ENCODE measurements around the gene RGS9.
"Not testable (repeated sequence)": the region's sequence is repeated elsewhere in the genome, so short reads cannot be mapped to it uniquely, and the experiment has no call there.

Gene RGS9

DNA sequence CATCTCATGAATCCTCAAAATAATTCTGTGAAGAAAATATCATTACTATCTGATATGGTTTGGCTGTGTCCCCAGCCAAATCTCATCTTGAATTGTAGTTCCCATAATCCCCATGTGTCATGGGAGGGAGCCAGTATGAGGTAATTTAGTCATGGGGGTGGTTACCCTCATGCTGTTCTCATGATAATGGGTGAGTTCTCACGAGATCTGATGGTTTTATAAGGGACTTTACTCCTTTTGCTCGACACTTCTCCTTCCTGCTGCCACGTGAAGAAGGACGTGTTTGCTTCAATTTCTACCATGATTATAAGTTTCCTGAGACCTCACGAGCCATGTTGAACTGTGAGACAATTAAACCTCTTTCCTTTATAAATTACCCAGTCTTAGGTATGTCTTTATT lies 20.7 kb upstream of the RGS9 start:
- DNase-seq: not testable (repeated sequence)

DNA sequence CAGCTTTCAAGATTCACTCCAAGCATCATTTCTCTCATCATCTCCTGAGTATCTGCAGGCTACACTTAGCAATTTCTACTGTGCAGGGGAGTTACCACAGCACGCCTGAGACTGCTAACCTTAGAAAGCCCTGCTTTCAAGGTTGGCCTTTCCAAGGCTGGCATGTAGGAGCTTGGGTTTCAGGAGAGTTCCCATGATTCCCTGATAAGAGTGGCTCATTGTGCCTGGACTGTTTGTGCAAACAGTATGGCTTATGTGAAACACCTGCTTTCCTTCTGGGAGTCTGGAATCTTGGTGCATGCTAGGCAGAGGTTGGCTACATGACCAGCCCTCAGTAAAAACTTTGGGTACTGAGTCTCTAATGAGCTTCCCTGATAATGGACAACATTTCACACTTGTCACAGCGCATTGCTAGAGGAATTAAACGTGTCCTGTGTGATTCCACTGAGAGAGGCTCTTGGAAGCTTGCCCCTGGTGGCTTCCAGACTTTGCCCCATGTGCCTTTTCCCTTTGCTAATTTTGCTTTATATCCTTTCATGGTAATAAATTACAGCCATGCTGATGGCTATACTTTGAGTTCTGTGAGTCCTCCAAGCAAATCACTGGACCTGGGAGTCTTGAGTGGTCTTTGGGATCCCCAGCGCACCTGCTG lies 19.7 kb upstream of the RGS9 start:
- DNase-seq: no peak

DNA sequence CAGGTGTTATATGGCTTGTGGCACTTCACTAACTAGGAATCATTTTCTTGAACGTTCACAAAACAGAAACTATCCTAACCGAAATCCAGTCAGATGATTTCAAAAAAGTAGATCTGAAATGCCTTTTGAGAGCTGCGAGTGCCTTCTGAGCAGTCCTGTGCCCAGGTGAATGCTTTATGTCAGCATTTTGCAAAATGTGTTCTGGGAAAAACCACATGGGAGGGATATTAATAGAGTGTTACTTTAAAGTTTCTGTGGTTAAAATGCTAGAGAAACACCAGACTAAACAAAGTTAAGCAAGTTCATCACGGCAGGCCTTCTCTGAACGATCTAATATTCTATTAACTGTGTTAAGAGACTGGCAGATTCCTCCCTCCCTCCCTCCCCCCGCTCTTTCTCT lies 15.8 kb upstream of the RGS9 start:
- DNase-seq: no peak

DNA sequence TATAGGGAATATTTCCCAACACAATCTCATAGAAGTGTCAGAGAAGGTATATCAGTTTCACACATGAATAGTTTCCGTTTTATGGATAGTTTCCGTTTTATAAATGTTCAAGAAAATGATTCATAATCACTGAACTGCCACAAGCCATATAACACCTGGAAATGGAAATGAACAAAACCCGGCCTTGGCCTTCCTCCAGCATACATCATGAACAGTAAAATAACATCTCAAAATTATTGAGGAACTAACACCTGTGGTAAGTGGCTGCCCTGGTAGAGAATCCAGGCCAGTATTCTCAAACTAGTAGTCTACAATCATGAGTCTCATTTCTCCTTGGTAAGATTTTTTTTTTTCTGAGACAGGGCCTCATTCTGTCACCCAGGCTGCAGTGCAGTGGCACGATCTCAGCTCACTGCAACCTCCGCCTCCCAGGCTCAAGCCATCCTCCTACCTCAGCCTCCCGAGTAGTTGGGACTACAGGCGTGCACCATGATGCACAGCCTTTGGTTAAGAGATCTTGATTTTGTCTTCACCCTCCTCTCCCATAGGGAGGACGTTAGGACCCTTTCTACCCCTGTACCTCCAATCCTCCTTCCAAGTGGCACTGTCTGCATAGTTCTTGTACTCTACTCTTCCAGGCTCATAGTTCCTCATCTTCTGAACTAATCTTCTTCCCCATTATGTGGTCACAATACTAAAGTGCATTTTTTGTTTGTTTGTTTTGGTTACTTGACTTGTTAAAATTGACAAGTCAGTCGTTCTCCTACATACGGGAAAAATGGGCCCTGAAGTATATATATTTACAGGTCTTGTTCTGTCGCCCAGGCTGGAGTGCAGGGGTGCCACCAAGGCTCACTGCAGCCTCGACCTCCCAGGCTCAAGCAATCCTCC lies 15.0 kb upstream of the RGS9 start:
- no peak for DNase-seq

DNA sequence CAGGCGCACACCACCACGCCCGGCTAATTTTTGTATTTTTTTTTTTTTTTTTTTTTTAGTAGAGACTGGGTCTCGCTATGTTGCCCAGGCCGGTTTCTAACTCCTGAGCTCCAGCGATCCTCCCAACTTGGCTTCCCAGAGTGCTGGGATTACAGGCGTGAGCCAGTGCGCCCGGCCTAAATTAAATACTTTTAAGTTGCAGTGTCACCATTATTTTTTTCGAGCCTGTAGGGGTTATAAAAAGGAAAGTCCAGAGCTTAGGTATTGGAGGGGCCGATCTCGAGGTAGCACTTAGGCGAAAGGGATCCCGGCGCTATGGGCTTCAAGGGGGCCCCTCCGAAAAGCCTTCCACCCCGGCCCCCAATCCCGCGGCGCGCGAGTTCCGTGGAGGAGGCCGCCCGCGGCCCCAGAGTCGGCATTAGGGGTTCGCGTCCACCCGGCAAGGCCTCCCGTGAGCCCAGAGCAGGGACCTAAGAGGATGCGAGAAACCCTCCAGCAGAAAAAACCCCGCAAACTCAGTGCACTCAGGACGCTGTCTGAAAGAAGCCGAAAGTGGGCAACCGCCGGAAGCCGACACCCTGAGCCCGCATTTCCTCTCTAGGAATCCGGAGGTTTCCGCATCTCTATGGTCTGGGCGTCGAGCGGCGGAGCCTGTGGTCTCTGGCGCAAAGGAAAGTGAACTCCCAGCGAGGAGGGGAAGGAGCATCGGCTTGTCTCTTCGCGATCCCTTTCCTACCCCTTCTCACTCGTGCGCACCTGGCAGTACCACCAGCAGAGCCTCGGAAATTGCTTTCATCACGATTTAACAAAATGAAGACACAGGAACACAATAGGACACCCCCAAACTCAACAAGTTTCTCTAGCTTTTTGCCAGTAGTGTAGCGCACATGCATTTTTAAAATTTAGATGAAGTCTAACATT lies 14.1 kb upstream of the RGS9 start:
- peak; percentile 81 for DNase-seq

DNA sequence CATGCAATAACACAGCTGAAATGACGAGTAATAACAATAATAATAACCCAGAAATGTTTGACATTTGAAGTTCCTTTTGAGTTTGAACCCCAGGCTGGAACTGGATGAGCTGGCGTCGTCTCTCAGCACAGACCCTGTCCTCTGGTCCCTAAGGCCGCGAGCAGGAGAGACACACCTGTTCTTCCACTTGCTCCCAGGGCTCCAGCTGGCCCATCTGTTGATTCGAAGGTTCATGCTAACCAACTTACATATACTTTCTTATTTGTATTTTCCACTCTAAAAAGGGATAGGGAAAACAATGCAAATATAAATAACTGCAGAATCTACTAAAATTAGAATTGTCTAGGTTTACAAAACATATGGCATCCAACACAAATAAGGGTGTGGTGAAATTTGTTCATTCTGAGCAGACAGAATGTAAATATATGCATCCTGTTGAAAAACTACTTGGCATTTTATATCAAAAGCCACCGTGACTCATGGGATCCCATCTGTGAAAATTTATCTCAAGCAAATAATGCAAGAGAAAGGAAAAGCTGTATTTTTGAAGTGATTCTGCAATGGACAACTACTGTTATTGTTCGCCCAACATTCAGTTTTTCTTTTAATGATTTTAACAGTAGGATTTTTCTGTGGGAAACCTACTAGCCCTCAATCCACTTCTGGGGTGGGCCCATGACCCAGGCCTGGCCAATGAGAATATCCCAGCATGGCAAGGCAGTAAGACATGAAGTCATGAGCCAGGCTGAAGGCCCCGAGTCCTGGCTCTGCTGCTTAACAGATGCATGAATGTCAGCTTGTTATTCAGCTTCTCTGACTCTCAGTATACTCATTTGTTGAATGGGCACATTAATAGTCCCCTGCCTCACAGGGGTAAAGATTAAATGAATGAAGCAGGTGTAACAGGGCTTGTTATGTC lies 13.2 kb upstream of the RGS9 start:
- no peak for DNase-seq

DNA sequence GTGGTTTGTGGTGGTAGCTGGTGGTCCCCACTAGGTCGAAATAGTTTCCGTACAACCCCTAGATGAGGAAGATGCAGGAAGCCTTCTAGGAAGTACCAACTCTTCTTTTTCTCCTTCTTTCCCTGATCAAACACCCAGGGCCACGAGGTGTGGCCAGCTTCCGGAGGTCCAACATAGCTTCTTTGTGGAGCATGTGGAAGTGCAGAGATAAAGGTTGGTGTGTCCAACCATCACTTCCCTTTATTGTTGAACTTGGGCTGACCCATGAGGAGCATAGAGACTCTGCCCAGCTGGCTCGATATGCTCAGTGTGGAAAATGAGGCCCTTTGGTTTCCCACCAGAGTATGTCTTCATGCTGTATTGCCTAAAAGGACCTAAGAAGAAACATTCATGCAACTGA lies 6.3 kb upstream of the RGS9 start:
- no peak for DNase-seq

DNA sequence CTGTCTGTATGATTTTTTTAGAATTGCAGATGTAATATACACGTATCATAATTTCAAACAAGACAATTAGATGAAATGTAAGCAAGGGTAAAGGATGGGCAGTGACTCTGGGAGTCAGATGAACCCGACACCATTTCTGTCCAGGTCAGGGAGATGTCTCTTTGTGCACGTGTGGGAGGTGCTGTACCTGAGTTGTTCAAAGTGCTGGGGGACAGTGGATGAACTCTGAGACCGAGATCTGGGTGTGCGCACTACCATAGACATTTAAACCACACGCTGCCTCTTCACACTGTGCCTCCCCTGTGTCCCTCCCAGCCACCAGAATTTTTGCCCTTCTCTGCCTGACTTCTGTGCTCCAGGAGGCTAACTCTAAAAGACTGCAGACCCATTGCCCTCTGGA lies 5.9 kb upstream of the RGS9 start:
- no peak for DNase-seq

DNA sequence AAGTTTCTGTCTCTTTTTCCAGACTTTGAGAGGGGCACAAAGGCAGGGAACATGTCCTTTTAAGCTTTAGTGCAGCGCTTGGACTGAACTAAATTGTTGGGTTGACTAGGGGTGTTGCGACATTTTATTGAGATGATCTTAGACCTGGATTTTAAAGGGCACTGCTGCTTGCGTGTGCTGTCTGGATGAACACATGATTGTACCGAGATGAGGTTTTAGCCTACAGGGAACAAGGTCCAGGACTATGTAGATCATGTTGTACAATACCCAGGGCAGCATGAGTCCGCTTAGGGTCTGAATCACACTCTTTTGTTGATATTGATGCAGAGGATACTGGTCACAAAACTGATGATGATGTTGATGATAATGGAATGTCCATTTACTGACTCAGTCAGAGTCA lies 5.2 kb upstream of the RGS9 start:
- DNase-seq: peak; percentile 79

DNA sequence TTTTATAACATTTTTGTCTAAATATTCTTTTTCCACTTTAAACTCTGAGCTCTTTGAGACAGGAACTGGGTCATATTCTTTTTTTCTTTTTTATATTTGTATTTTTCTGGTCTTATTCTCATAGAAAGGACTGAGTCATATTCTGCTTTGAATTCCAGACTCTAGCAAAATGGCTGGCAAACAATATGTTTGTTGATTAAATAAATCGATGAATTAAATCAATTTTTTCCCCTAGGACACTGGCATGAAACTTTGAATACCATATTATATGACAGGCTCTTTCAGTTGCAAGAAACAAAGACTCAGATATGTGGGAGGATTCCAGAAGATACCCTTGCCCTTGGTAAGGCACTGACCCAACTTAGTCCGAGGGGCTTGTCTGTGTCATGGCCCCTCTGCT lies 3.1 kb upstream of the RGS9 start:
- no peak for DNase-seq

DNA sequence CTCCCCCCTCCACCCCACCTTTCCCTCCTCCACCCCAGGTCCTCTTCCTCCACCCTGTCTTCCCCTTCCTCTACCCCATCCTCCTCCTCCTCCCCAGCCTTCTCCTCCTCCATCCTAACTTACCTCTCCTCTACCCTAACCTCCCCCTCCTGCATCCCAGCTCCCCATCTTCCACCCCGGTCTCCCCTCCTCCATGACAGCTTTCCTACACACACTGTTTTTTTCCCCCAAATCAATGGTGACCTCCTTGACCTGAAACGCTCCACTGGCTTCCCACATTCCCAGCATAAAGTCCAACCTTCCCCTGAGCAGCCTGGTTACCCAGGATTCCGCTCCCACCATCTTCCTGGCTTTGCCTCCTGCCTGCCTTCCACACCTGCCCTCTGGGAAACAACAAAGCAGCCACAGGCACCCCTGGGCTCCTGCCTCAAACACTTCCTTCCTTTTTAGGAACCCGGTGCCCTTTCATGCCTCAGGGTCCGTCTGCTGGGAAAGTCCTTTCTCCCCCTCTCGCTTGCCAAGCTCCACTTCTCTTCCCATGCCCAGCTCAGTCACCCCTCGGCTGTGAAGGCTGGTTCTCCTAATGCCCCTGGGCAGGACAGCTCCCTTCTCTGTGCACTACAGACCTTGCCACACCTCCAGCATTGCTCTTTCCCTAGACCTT lies 2.1 kb downstream of the RGS9 start:
- DNase-seq: no peak

DNA sequence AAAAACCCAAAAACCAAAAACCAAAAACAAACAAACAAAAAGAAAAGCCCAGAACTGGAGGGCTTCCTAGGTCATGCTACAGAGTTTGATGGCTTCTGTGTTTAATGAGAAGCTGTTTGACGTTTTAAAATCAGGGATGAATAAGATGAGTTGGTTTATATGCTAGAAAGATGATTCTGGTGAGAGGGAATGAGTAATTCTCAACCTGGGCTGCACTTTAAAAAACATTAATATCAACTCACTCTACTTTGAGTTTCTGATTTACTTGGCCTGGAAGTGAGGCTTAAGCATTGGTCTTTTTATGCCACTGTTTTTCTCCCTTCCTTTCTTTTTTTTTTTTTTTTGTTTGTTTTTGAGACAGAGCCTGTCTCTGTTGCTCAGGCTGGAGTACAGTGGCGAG lies 5.1 kb downstream of the RGS9 start:
- DNase-seq: no peak

DNA sequence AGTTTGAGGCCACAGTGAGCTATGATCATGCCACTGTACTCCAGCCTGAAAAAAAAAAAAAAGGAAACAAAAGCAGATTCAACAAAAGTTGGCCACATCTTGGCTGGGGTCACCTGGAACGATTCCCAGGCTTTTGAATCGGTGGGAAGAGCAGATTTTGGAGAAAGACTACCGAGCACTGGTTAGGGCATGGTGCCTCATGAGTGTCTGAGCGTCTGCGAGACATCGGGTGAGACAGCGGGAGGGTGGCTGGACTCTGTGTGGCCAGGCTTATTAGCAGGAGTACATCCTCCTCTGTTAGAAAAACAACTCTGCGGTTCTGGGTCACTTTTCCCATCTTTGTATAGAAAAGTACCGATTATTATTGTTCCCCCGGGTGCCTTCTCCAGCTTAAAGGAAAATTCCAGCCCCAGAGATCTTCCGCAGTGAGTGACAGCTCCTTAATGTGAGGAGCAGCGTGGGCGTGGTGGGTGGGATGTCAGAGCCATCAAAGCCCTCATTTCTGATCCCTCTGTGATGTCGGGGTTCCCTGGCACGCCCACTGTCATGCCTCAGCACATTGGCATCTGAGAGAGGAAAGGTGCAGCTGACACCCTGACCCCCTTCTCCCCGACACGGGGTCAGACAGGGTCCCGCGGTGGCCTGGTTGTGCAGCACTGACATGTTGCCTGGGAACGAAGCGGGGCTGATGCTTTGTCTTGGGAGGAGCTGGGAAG lies 6.9 kb downstream of the RGS9 start:
- no peak for DNase-seq

DNA sequence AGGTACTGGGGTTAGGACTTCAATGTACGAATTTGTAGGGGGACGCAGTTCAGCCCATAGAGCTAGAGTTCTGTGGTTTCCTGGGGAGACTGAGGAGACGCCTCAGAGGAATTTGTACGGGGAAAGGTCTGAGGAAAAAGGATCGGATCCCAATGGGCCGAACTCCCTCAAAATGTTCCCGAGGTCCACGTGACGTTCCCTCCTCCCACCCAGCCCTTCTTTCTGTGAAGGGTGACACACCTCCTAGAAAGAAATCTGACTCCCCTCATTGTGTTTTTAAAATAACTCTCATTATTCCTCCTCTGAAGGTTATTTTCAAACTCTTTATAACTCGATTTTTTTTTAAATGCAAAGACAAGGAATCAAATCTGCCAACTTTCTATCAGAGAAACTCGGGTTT lies 8.6 kb downstream of the RGS9 start:
- no peak for DNase-seq

DNA sequence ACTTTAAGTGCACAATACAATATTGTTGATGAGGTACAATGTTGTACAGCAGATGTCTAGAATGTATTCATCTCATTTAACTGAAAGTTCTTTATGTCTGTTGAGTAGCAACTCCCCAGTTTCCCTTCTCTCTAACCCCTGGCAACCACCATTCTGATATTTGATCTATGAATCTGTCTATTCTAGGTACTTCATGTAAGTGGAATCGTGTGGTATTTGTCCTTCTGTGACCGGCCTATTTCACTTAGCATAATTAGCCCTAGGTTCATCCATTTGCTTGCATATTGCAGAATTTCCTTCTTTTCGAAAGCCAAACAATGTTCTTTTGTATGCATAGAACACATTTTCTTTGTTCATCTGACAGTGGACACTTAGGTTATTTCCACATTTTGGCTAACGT lies 10.8 kb downstream of the RGS9 start:
- no peak for DNase-seq

DNA sequence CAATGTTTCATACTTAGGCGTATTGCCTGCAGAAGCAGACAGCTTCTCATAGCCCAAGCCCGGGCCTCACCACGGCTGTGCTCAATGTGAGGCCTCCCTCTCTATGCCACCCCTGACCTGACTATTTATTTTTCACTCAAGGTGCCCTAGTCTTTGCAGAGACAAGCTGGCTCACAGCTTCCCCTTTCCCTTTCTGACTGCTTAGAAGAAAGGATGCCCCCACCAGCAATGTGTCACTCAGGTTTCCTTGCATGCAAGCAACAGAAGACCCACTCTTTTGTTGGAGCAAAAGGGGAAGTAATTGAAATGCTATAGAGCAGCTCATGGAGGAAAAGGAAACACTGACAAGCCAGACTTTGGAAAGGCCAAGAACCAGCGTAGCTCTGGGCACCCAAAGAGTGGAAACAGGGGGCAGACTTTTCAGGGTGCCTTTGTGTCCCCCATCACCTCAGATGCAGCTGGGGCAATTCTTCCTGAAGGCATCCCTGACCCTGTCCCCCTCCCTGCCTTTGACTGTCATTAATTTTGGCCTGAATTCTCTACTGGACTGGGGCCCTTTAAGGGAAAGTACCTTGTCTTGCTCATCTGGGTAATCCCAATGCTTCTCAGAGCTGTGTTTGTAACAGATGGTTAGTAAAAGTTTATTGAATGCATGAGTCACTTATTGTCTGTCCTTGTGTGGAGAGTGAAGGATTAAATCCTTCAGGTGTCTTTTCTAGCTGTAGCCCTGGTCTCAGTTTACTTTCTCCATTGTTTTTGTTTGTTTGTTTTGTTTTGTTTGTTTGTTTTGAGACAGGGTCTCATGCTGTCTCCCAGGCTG lies 17.8 kb downstream of the RGS9 start:
- DNase-seq: no peak

DNA sequence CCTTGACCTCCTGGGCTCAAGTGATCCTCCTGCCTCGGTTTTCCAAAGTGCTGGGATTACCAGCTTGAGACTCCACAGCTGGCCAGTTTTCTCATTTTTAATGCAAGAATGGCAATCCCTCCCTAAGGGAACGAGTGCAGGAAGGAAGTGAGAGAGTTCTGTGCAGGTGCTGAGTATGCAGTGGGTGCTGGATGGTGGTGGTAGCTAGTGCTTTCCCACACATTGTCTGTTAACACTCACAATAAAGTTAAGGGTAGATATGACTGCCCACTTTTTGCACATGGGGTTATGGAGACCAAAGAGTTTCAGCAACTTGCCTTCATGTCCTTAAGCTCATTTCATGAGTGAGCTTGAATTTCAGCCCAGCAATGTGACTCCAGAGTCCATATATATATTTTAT lies 18.5 kb downstream of the RGS9 start:
- DNase-seq: no peak

DNA sequence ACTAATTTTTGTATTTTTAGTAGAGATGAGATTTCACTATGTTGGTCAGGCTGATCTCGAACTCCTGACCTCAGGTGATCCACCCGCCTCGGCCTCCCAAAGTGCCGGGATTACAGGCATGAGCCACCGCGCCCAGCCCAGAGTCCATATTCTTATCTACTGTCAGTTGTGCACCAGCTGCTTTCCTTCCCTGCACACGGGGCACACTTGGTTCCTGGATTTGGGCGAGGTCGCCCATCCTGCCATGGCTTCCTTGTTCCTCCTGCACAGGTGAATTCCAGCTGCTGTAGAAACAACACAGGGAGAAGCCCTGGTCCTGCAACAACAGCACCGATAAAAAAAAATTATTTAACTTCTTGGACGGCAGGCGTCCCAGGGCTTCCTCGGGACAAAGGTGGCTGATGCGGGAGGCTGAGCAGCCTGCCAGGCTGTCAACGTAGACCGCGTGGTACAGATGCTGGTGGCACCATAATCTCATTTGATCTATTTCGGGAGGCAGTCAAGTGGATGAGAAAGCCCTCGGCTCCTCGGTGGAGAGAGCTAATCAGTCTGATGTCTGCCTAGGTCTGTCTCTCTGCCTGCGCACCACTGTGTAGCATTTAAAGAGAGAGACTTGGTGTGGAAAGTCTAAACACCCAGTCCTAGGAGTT lies 19.1 kb downstream of the RGS9 start:
- DNase-seq: no peak

DNA sequence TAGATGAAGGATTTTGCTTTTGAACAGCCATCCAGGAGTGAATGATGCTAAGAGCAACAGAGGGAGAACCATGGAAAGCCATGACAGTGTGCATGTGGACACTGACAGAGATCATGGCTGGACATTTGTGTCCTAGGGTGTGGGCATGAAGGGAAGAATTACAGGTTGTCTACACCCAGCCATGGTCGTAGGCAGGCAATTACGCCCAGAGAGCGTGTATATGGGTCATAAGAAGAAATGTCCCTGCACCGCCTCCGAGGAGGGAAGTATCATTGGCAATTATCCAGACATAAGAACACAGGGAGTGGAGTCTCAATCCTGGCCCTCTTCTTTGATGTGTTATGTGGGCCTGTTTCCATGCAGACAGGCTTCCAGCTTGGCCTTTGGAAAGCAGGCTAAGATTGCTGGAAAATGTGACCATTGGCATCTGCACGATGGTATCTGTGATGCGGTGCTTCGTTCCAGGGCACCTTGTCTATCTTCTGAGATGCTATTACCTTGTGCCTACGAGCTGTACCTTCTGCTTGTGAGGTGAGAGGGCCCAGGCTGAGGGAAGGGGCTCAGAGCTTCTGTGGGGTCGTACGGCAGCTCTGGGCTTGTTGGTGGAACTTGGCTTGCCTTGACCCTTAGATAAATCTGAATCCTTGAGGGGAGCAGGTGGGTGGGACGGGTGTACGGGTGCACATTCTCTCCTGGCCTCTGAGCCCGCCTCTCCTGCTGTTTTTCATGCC lies 19.8 kb downstream of the RGS9 start:
- DNase-seq: no peak
